NT2/D1 (cell line): Measurements from ENCODE around the gene RSKR.

ENCODE experiments used
- SUZ12 ChIP-seq: IDR thresholded peaks from 2 replicates; pipeline ENCODE4 v1.6.1; 2011; ENCODE audit not compliant: insufficient read length, insufficient read depth; ENCODE audit errors: extremely low read depth
- YY1 ChIP-seq: IDR thresholded peaks from 2 replicates; pipeline ENCODE4 v1.6.1; 2011; ENCODE audit not compliant: insufficient read length, insufficient read depth
- ZNF274 ChIP-seq: IDR thresholded peaks from 2 replicates; pipeline ENCODE4 v1.6.1; 2011; ENCODE audit warnings: mild to moderate bottlenecking, low read depth, low read length

DNA sequence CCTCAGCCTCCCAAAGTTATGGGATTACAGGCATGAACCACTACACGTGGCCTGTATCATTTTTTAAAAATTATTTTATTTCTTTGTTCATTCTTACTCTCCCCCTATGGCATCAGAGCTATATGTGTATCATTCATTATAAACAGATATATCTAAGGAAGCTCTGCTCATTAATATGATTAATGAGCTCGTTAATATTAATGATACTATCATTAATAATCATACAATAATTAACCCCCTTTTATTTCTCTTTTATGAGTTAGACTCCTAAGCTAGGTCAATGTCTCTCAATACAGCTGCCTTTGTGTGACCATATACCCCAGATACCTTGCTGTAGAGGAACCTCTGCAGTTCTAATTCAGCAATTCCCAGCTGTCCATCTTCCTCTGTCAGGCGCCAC is 4.5 kb upstream of the RSKR start:
- no peak for TF ChIP-seq ZNF274
- no peak for TF ChIP-seq SUZ12
- TF ChIP-seq YY1: no peak
